Upper lobe of right lung (tissue), 1 donor: ENCODE data around the gene HASPIN. TPM values are rescaled to one million over a fixed set of nuclear protein-coding genes. Genes with fewer than 3 reads are reported as not detected.

Experiments used
- ATAC-seq: fragments of 200-7000 bp; cut with Tn5 transposase; one replicate; pipeline ENCODE4 v1.9.1; 2020; ENCODE audit warnings: mild to moderate bottlenecking, moderate library complexity
- DNase-seq: peaks from one replicate; pipeline ENCODE4 v3.0.0-alpha.2; 2020
- H3K27ac ChIP-seq: fragments of 200-600 bp; one replicate; pipeline ENCODE4 v1.8.0; 2022
- H3K27me3 ChIP-seq: fragments of 200-600 bp; one replicate; pipeline ENCODE4 v1.8.0; 2022; ENCODE audit warnings: mild to moderate bottlenecking
- H3K36me3 ChIP-seq: fragments of 200-600 bp; one replicate; pipeline ENCODE4 v1.8.0; 2022
- H3K4me1 ChIP-seq: fragments of 200-600 bp; one replicate; pipeline ENCODE4 v1.8.0; 2022
- H3K4me3 ChIP-seq: fragments of 200-600 bp; one replicate; pipeline ENCODE4 v1.8.0; 2022; ENCODE audit warnings: mild to moderate bottlenecking
- H3K9me3 ChIP-seq: fragments of 200-600 bp; one replicate; pipeline ENCODE4 v1.8.0; 2022
- CTCF ChIP-seq: fragments of 200-600 bp; IDR thresholded peaks from one replicate; pipeline ENCODE4 v1.8.0; 2022; ENCODE audit warnings: antibody characterized with exemption
- intact Hi-C: fragments of 100-400 bp; cut with DNase I; formaldehyde crosslinking; loops from one replicate; pipeline ENCODE4 v1.11.0; 2022
- total RNA-seq: library from RNA; stranded (reverse); fragmentation: NEBNext Ultra II Directional; extraction: Animal tissue kit (Norgen Biotek cat#: 25700); gene quantifications from one replicate; pipeline ENCODE4 v1.2.1, GENCODE V29; 2021
- donor health status: DM: no; HTN: yes; CAD: no; lungs with severe emphysema.

The HASPIN gene
- total RNA-seq, 1 donor from 2014 or later = 0.41 TPM

- intact Hi-C loops = no loop called here
Observed at GRCh38 chr17:3681057-3681456, 42.6 kb upstream of the HASPIN start.

GRCh38 chr17:3681565-3681964 is 42.1 kb upstream of the HASPIN start:
- intact Hi-C loops = no loop called here
- Histone ChIP-seq H3K36me3 (no peaks in the 10 kb centered on the region), H3K4me3 (no peak overlapping the region), H3K27me3 (peaks cover 27% of the 10 kb centered on the region), H3K4me1 (no peaks in the 10 kb centered on the region), H3K27ac (no peak overlapping the region), H3K9me3 (no peaks in the 10 kb centered on the region)
- TF ChIP-seq CTCF = no peak
- no peak for ATAC-seq
- DNase-seq = no peak

More at GRCh38 chr17:3681057-3681456, 42.6 kb upstream of the HASPIN start:
- TF ChIP-seq CTCF = no peak
- Histone ChIP-seq H3K27ac (no peak overlapping the region), H3K36me3 (no peaks in the 10 kb centered on the region), H3K9me3 (no peaks in the 10 kb centered on the region), H3K4me3 (no peak overlapping the region), H3K27me3 (peaks cover 27% of the 10 kb centered on the region), H3K4me1 (no peaks in the 10 kb centered on the region)
- ATAC-seq (no peak), DNase-seq (no peak)

GRCh38 chr17:3682033-3682432 is 41.7 kb upstream of the HASPIN start:
- intact Hi-C loops = no loop called here
- no peak for DNase-seq
- no peak for ATAC-seq

GRCh38 chr17:3683054-3683511 is 40.6 kb upstream of the HASPIN start:
- peak; percentile 89 for TF ChIP-seq CTCF
- Histone ChIP-seq H3K27me3 (peaks cover 27% of the 10 kb centered on the region), H3K4me1 (no peaks in the 10 kb centered on the region), H3K27ac (no peak overlapping the region), H3K4me3 (no peak overlapping the region), H3K36me3 (no peaks in the 10 kb centered on the region), H3K9me3 (no peaks in the 10 kb centered on the region)
- ATAC-seq (peak; percentile 88), DNase-seq (no peak)
- intact Hi-C loops = no loop called here

More at GRCh38 chr17:3682033-3682432, 41.7 kb upstream of the HASPIN start:
- Histone ChIP-seq H3K27ac (no peak overlapping the region), H3K27me3 (peaks cover 27% of the 10 kb centered on the region), H3K4me3 (no peak overlapping the region), H3K36me3 (no peaks in the 10 kb centered on the region), H3K4me1 (no peaks in the 10 kb centered on the region), H3K9me3 (no peaks in the 10 kb centered on the region)
- no peak for TF ChIP-seq CTCF

- Histone ChIP-seq H3K27ac (no peak overlapping the region), H3K27me3 (peaks cover 31% of the 10 kb centered on the region), H3K4me3 (no peak overlapping the region), H3K9me3 (no peaks in the 10 kb centered on the region), H3K4me1 (no peaks in the 10 kb centered on the region), H3K36me3 (no peaks in the 10 kb centered on the region)
- intact Hi-C loops = no loop called here
- no peak for TF ChIP-seq CTCF
- ATAC-seq (no peak), DNase-seq (no peak)
Observed at GRCh38 chr17:3685174-3685573, 38.5 kb upstream of the HASPIN start.

- H3K4me3 ChIP-seq = no peak overlapping the region
- DNase-seq (no peak), ATAC-seq (no peak)
- H3K4me1 ChIP-seq = no peaks in the 10 kb centered on the region
- intact Hi-C loops = no loop called here
- peaks cover 42% of the 10 kb centered on the region for H3K27me3 ChIP-seq
- TF ChIP-seq CTCF = no peak
- H3K9me3 ChIP-seq = no peaks in the 10 kb centered on the region
- H3K27ac ChIP-seq = no peak overlapping the region
- H3K36me3 ChIP-seq = no peaks in the 10 kb centered on the region
Observed at GRCh38 chr17:3688027-3688553, 35.6 kb upstream of the HASPIN start.
